ENCODE measurements around the gene PTPRZ1.

- TF ChIP-seq PATZ1 (CRISPR knock-in tag; IDR thresholded peaks at IDR 0.05; ENCODE audit: borderline replicate concordance) (no peak), ZFP3 (CRISPR knock-in tag; IDR thresholded peaks at IDR 0.05) (no peak), CSRNP3 (CRISPR knock-in tag; IDR thresholded peaks at IDR 0.05) (no peak), TOX (CRISPR knock-in tag; IDR thresholded peaks at IDR 0.05; ENCODE audit: borderline replicate concordance) (no peak), CREB5 (CRISPR knock-in tag; IDR thresholded peaks at IDR 0.05; ENCODE audit: low read depth) (no peak), RARB (CRISPR knock-in tag; IDR thresholded peaks at IDR 0.05) (no peak), ARNTL (CRISPR knock-in tag; IDR thresholded peaks at IDR 0.05; ENCODE audit: borderline replicate concordance, low read depth) (no peak), POU6F1 (CRISPR knock-in tag; IDR thresholded peaks at IDR 0.05; ENCODE audit: borderline replicate concordance, low read depth) (no peak)
Observed at GRCh38 chr7:121938429-121938996, 65.6 kb downstream of the PTPRZ1 start.

Measured in SK-N-SH treated with all-trans-retinoic acid at 6 μM for 48 hours (cell line).